BLaER1 treated with 17β-estradiol and CSF1 and Interleukin-3, amounts not matched to agents 10 nM and 100 nM (cell line): ENCODE results near the gene ANXA3.

Experiments
- H3K27ac ChIP-seq, 11 experiments: shearing (Covaris generic); formaldehyde crosslinking; 2 replicates each; pipeline ENCODE4 v1.8.1; 2022
- H3K27me3 ChIP-seq, 11 experiments: shearing (Covaris generic); formaldehyde crosslinking; 2 replicates each; pipeline ENCODE4 v1.8.1; 2022
- H3K36me3 ChIP-seq, 11 experiments: shearing (Covaris generic); formaldehyde crosslinking; 2 replicates each; pipeline ENCODE4 v1.8.1; 2022
- H3K4me1 ChIP-seq, 10 experiments: shearing (Covaris generic); formaldehyde crosslinking; 2 replicates each; pipeline ENCODE4 v1.8.1; 2022
- H3K4me2 ChIP-seq, 11 experiments: shearing (Covaris generic); formaldehyde crosslinking; 2 replicates each; pipeline ENCODE4 v1.8.1; 2022
- H3K4me3 ChIP-seq, 10 experiments: shearing (Covaris generic); formaldehyde crosslinking; 2 replicates each; pipeline ENCODE4 v1.8.1; 2022
- H3K9ac ChIP-seq, 11 experiments: shearing (Covaris generic); formaldehyde crosslinking; 2 replicates each; pipeline ENCODE4 v1.8.1; 2022
- H3K9me3 ChIP-seq, 11 experiments: shearing (Covaris generic); formaldehyde crosslinking; replicated peaks in 1 of 11; 2 replicates each; pipeline ENCODE4 v1.8.1; 2022
- H4K20me1 ChIP-seq, 11 experiments: shearing (Covaris generic); formaldehyde crosslinking; 2 replicates each; pipeline ENCODE4 v1.8.1; 2022
- Cebpa-rat ChIP-seq, 11 experiments: shearing (Covaris generic); IDR thresholded peaks; 2 replicates each; pipeline ENCODE4 v1.8.1; 2022

The ANXA3 gene

GRCh38 chr4:78634011-78634664 is 82.6 kb downstream of the ANXA3 start:
- peak overlapping the region in 2 of 11 experiments; percentile 43 to 64; a peak in 3 of 22 replicates for H3K27ac ChIP-seq
- no peaks in the 10 kb centered on the region for H3K36me3 ChIP-seq
- H4K20me1 ChIP-seq, result no peaks in the 10 kb centered on the region
- peaks cover 0 to 25% (median 10%) of the 10 kb centered on the region in 11 experiments; a peak in 15 of 22 replicates for H3K9me3 ChIP-seq
- no peak for TF ChIP-seq Cebpa-rat (IDR thresholded peaks at IDR 0.05)
- H3K4me3 ChIP-seq, result no peak overlapping the region
- H3K4me2 ChIP-seq, result peak overlapping the region in 2 of 11 experiments; percentile 82 to 88; a peak in 4 of 22 replicates
- H3K27me3 ChIP-seq, result no peaks in the 10 kb centered on the region
- H3K4me1 ChIP-seq, result peaks cover 36 to 82% (median 41%) of the 10 kb centered on the region in 10 experiments
- H3K9ac ChIP-seq, result peak overlapping the region in 1 of 11 experiments; percentile 43; a peak in 1 of 22 replicates

DNA sequence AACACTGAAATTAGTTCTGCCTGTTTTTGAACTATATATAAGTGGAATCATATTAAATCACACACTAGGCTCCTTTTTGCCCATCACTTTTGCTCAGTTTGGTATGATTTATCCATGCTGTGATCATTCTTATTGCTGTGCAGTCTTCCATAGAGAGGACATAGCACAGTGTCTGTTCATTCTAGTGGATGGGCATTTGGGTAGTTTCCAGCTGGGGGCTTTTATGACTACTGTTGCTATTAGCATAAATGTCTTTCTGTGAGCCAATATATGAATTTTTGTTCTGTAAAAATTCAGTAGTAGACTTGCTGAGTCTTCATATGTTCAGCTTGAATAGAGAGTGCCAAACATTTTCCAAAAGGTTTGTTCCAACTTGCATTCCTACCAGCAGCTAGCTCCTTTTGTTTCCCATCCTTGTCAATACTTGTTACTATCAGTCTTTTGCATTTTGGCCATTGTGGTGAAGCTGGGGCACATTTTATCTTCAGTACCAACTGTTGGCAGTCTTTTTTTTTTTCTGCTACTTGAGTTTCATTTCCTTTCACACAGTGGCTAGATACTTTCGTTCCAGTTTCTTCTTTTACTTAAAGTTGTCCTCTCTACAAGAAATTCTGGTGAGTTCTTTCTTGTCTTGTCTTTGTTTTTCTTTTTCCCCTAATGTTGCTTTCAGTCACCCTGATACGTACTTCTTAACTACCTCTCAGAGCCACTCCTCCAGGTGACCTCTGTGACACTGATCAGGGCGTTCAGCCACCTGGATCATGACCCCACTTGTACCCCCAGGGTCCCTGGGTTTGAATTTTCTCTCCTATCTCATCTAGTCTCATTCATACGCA is 87.0 kb downstream of the ANXA3 start:
- peak overlapping the region in 7 of 11 experiments; percentile 43 to 78 (median 68); a peak in 13 of 22 replicates for H3K27ac ChIP-seq
- H3K36me3 ChIP-seq, result no peaks in the 10 kb centered on the region
- H3K4me2 ChIP-seq, result peak overlapping the region; percentile 13 to 86 (median 43)
- peaks cover 0 to 5% (median 0%) of the 10 kb centered on the region in 11 experiments; a peak in 5 of 22 replicates for H3K9me3 ChIP-seq
- no peak for TF ChIP-seq Cebpa-rat (IDR thresholded peaks at IDR 0.05)
- H3K4me3 ChIP-seq, result no peak overlapping the region; a peak in 1 of 20 replicates
- H3K4me1 ChIP-seq, result peaks cover 11 to 67% (median 26%) of the 10 kb centered on the region in 10 experiments
- H3K27me3 ChIP-seq, result no peaks in the 10 kb centered on the region
- H4K20me1 ChIP-seq, result no peaks in the 10 kb centered on the region
- H3K9ac ChIP-seq, result peak overlapping the region in 4 of 11 experiments; percentile 41 to 72 (median 58); a peak in 7 of 22 replicates

DNA sequence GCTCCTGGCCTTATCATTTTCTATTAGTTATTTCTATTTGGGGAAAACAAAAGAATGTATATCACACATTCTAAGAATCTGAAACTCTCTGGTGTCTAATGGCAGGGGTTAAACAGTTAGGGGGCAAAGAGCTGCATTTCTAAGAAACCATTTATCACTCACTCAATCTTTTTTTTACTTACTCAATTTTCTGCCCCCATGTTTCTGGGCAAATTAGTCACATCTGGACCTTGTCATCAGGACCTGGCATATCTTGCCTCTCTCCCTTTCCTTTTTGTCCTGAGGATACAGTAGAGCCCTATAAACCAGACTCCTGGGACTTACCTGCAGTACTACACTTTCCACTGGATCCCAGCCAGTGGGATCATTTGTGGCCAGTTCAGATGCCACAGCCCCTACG is 89.1 kb downstream of the ANXA3 start:
- Histone ChIP-seq H3K27ac (no peak overlapping the region), H3K4me3 (no peak overlapping the region), H3K36me3 (no peaks in the 10 kb centered on the region), H3K9ac (no peak overlapping the region), H3K27me3 (no peaks in the 10 kb centered on the region), H3K4me2 (no peak overlapping the region), H4K20me1 (no peaks in the 10 kb centered on the region), H3K4me1 (peaks cover 12 to 78% (median 32%) of the 10 kb centered on the region in 10 experiments), H3K9me3 (no peaks in the 10 kb centered on the region)
- no peak for TF ChIP-seq Cebpa-rat (IDR thresholded peaks at IDR 0.05)

DNA sequence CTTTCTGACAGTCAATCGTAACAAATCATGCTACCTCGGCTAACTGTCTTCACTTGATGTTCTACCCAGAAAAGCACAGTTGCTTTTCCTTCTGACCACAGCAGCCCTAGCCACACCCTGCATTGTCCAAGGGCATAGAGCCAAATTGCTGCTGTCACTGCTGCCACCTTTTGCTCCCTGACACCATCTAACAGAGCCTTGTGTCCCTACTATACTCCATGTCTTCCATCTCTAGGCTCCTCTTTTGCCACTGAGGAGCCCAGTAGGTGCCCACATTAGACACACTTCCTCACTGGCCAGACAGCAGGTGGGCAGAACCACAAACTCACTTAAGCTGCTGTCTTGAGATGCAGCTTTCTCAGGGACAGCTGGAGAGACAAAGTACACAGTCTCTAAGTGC is 91.4 kb downstream of the ANXA3 start:
- peaks cover 18 to 87% (median 43%) of the 10 kb centered on the region in 10 experiments for H3K4me1 ChIP-seq
- no peak overlapping the region for H3K4me3 ChIP-seq
- peak overlapping the region in 3 of 11 experiments; percentile 24 to 32 (median 28); a peak in 4 of 22 replicates for H3K27ac ChIP-seq
- H3K9ac ChIP-seq, result 0 out of 22 replicates have a peak overlapping the region, but pooled peaks of 1 of the 11 experiments have one; percentile 14
- no peak for TF ChIP-seq Cebpa-rat (IDR thresholded peaks at IDR 0.05)
- peak overlapping the region in 8 of 11 experiments; percentile 13 to 90 (median 60); a peak in 12 of 22 replicates for H3K4me2 ChIP-seq
- H3K27me3 ChIP-seq, result no peaks in the 10 kb centered on the region
- no peaks in the 10 kb centered on the region for H3K9me3 ChIP-seq
- no peaks in the 10 kb centered on the region for H4K20me1 ChIP-seq
- H3K36me3 ChIP-seq, result no peaks in the 10 kb centered on the region

GRCh38 chr4:78644063-78644691 is 92.6 kb downstream of the ANXA3 start:
- H3K27me3 ChIP-seq, result no peaks in the 10 kb centered on the region
- no peaks in the 10 kb centered on the region for H3K36me3 ChIP-seq
- no peak for TF ChIP-seq Cebpa-rat (IDR thresholded peaks at IDR 0.05)
- no peaks in the 10 kb centered on the region for H3K9me3 ChIP-seq
- H3K4me1 ChIP-seq, result peaks cover 7 to 86% (median 38%) of the 10 kb centered on the region in 10 experiments; a peak in 17 of 20 replicates
- H3K9ac ChIP-seq, result no peak overlapping the region
- H3K4me2 ChIP-seq, result peak overlapping the region in 4 of 11 experiments; percentile 22 to 90 (median 61); a peak in 4 of 22 replicates
- H3K4me3 ChIP-seq, result no peak overlapping the region
- no peak overlapping the region for H3K27ac ChIP-seq
- H4K20me1 ChIP-seq, result no peaks in the 10 kb centered on the region

- H3K4me2 ChIP-seq, result peak overlapping the region in 5 of 11 experiments; percentile 36 to 96 (median 80); a peak in 10 of 22 replicates
- peaks cover 7 to 86% (median 40%) of the 10 kb centered on the region in 10 experiments; a peak in 17 of 20 replicates for H3K4me1 ChIP-seq
- TF ChIP-seq Cebpa-rat (IDR thresholded peaks at IDR 0.05), result no peak
- peak overlapping the region in 4 of 11 experiments; percentile 58 to 87 (median 72); a peak in 7 of 22 replicates for H3K9ac ChIP-seq
- H3K4me3 ChIP-seq, result peak overlapping the region in 1 of 10 experiments; percentile 41; a peak in 1 of 20 replicates
- H3K27me3 ChIP-seq, result no peaks in the 10 kb centered on the region
- 0 out of 22 replicates have a peak, but pooled peaks cover 0 to 3% (median 0%) of the 10 kb centered on the region in 11 experiments for H3K9me3 ChIP-seq
- H3K27ac ChIP-seq, result peak overlapping the region in 6 of 11 experiments; percentile 53 to 89 (median 81); a peak in 10 of 22 replicates
- H4K20me1 ChIP-seq, result no peaks in the 10 kb centered on the region
- 0 out of 22 replicates have a peak, but pooled peaks cover 0 to 2% (median 0%) of the 10 kb centered on the region in 11 experiments for H3K36me3 ChIP-seq
Measured at GRCh38 chr4:78644744-78645330, 93.3 kb downstream of the ANXA3 start.

GRCh38 chr4:78645853-78646757 is 94.5 kb downstream of the ANXA3 start:
- H3K36me3 ChIP-seq, result peaks cover 0 to 4% (median 0%) of the 10 kb centered on the region in 11 experiments; a peak in 1 of 22 replicates
- H4K20me1 ChIP-seq, result no peaks in the 10 kb centered on the region
- peak overlapping the region in 7 of 11 experiments; percentile 12 to 96 (median 50); a peak in 13 of 22 replicates for H3K4me2 ChIP-seq
- no peaks in the 10 kb centered on the region for H3K27me3 ChIP-seq
- peak overlapping the region in 7 of 11 experiments; percentile 20 to 89 (median 77); a peak in 15 of 22 replicates for H3K27ac ChIP-seq
- TF ChIP-seq Cebpa-rat (IDR thresholded peaks at IDR 0.05), result peak in 2 of 11 experiments; percentile 41 to 48; a peak in 2 of 22 replicates
- peaks cover 14 to 98% (median 53%) of the 10 kb centered on the region in 10 experiments; a peak in 18 of 20 replicates for H3K4me1 ChIP-seq
- peak overlapping the region in 4 of 11 experiments; percentile 58 to 87 (median 72); a peak in 8 of 22 replicates for H3K9ac ChIP-seq
- H3K4me3 ChIP-seq, result peak overlapping the region in 3 of 10 experiments; percentile 19 to 47 (median 41); a peak in 5 of 20 replicates
- H3K9me3 ChIP-seq, result 0 out of 22 replicates have a peak, but pooled peaks cover 0 to 3% (median 0%) of the 10 kb centered on the region in 11 experiments
